ENCODE data around the gene MLLT10.
A peak's percentile ranks its signal among the peaks of the same experiment; 100 is the strongest.
"Not testable (repeated sequence)": the region's sequence is repeated elsewhere in the genome, so short reads cannot be mapped to it uniquely, and the experiment has no call there.

The MLLT10 gene

DNA sequence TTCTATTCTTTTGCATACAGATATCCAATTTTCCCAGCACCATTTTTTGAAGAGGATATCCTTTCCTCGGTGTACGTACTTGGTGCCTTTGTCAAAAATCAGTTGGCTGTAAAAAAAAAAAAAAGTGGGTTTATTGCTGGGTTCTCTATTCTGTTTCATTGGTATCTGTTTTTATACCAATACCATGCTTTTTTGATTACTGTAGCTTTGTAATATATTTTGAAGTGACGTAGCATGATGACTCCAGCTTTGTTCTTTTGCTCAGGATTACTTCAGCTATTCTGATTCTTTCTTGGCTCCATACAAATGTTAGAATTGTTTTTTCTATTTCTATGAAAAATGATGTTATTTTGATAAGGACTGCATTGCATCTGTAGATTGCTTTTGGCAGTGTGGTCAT lies 165.5 kb downstream of the MLLT10 start:
- H3K4me3 ChIP-seq = no peak overlapping the region
- DNase-seq (ENCODE audit: low read depth, low spot score) = no peak
- no peaks in the 10 kb centered on the region for H3K9me3 ChIP-seq (ENCODE audit: low read depth, low read length)
- H3K36me3 ChIP-seq (ENCODE audit: insufficient read depth, low read length) = peaks cover 10% of the 10 kb centered on the region; the same call in 1 of the 2 replicates
- no peak overlapping the region for H3K27ac ChIP-seq
- TF ChIP-seq FOXP2 (optimal IDR thresholded peaks at IDR 0.05; ENCODE audit: control extremely low read depth, extremely low read length, insufficient read depth) (no peak), EZH2 (IDR thresholded peaks at IDR 0.05) (no peak), POLR2AphosphoS5 (IDR thresholded peaks at IDR 0.05; ENCODE audit: borderline replicate concordance, low read depth, low read length) (no peak)
- no peak overlapping the region for H3K9ac ChIP-seq (ENCODE audit: insufficient read length)

DNA sequence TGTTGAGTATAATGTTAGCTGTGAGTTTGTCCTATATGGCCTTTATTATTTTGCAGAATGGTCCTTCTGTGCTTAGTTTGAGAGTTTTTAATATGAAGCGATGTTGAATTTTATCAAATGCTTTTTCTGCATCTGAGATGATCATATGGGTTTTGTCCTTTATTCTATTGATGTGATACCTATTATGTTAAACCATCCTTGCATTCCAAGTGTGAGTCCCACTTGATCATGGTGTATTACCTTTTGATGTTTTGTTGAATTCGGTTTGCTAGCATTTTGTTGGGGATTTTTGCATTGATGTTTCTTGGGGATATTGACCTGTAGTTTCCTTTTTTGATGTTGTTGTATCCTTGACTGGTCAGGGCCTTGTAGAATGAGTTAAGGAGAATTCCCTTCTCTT lies 166.4 kb downstream of the MLLT10 start:
- no peak for DNase-seq (ENCODE audit: low read depth, low spot score)
- TF ChIP-seq FOXP2 (optimal IDR thresholded peaks at IDR 0.05; ENCODE audit: control extremely low read depth, extremely low read length, insufficient read depth) = no peak
- no peak for TF ChIP-seq POLR2AphosphoS5 (IDR thresholded peaks at IDR 0.05; ENCODE audit: borderline replicate concordance, low read depth, low read length)
- TF ChIP-seq EZH2 (IDR thresholded peaks at IDR 0.05) = no peak
- no peak overlapping the region for H3K4me3 ChIP-seq
- no peaks in the 10 kb centered on the region for H3K9me3 ChIP-seq (ENCODE audit: low read depth, low read length)
- H3K9ac ChIP-seq (ENCODE audit: insufficient read length) = no peak overlapping the region
- peaks cover 10% of the 10 kb centered on the region; the same call in 1 of the 2 replicates for H3K36me3 ChIP-seq (ENCODE audit: insufficient read depth, low read length)
- no peak overlapping the region for H3K27ac ChIP-seq

DNA sequence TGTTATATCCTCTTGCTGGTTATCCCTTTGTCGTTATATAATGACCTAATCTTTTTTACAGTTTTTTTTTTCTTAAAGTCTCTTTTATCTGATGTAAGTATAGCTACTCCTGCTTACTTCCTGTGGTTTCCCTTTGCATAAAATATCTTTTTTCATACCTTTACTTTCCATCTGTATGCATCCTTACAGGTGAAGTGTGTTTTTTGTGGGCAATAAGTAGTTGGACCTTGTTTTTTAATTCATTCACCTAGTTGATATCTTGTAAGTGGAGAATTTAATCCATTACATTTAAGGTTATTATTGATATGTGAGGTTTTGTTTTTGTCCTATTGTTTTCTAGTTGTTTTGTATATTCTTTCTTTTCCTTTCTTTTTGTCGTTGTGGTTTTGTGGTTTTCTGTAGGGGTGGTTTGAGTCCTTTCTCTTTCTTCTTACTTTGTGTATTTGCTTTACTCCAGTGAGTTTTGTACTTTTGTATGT lies 168.6 kb downstream of the MLLT10 start:
- H3K9me3 ChIP-seq (ENCODE audit: low read depth, low read length) = no peaks in the 10 kb centered on the region
- DNase-seq (ENCODE audit: low read depth, low spot score) = no peak
- no peak overlapping the region for H3K4me3 ChIP-seq
- H3K9ac ChIP-seq (ENCODE audit: insufficient read length) = no peak overlapping the region
- peaks cover 3% of the 10 kb centered on the region; the same call in 1 of the 2 replicates for H3K36me3 ChIP-seq (ENCODE audit: insufficient read depth, low read length)
- no peak overlapping the region for H3K27ac ChIP-seq
- TF ChIP-seq EZH2 (IDR thresholded peaks at IDR 0.05) (no peak), FOXP2 (optimal IDR thresholded peaks at IDR 0.05; ENCODE audit: control extremely low read depth, extremely low read length, insufficient read depth) (no peak), POLR2AphosphoS5 (IDR thresholded peaks at IDR 0.05; ENCODE audit: borderline replicate concordance, low read depth, low read length) (no peak)

DNA sequence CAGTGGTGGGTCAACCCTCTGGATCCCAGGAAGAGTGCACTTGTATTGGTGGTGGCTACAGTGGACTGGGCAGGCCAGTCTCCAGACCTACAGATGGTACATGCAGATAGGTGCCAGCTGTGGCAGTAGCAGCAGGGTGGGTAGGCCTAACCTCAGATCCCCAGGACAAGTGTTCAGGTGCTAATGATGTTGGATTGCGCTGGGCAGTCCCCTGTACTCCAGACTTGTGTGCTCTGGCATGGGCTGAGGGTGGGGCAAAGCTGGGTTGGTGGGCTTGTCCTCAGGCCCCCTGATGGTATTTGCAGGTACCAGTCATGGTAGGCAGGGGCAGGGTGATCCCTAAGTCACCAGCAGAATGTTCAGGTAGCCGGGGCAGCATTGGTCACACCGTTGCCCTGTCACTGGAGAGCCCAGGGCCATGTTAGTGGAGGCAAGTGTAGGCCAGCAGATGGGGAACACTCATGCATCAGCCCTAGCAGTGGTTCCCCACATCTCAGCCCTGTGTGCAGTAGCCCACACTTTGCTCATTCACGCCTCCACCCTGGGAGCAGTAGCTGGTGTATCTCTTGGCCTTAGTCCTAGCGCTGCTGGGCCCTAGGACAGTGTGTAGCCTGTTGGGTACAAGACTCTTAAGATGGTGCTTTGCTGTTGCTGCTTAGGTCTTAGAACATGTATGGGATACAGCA lies 171.3 kb downstream of the MLLT10 start:
- Histone ChIP-seq H3K27ac (no peak overlapping the region), H3K9me3 (ENCODE audit: low read depth, low read length) (no peaks in the 10 kb centered on the region), H3K4me3 (no peak overlapping the region), H3K36me3 (ENCODE audit: insufficient read depth, low read length) (no peaks in the 10 kb centered on the region), H3K9ac (ENCODE audit: insufficient read length) (no peak overlapping the region)
- TF ChIP-seq POLR2AphosphoS5 (IDR thresholded peaks at IDR 0.05; ENCODE audit: borderline replicate concordance, low read depth, low read length) (no peak), FOXP2 (optimal IDR thresholded peaks at IDR 0.05; ENCODE audit: control extremely low read depth, extremely low read length, insufficient read depth) (no peak), EZH2 (IDR thresholded peaks at IDR 0.05) (no peak)
- DNase-seq (ENCODE audit: low read depth, low spot score) = no peak

DNA sequence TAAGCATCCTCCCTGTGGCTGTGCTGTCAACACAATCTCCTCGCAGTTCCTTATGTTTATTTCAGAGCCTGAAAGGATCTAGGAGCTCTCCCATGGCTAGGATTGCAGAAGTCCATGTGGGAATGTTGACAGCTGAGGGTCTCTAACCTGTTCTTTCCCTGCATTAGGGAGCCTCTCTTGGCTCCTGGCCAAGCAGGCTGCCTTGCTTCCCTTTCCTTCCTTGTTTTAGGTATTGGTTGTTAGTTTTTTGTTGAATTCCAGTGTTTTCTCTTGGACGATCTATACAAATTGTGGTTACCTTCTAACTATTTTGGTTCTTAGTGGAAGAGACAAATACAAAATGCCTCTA lies 171.8 kb downstream of the MLLT10 start:
- Histone ChIP-seq H3K9me3 (ENCODE audit: low read depth, low read length) (no peaks in the 10 kb centered on the region), H3K36me3 (ENCODE audit: insufficient read depth, low read length) (no peaks in the 10 kb centered on the region), H3K27ac (no peak overlapping the region), H3K4me3 (no peak overlapping the region), H3K9ac (ENCODE audit: insufficient read length) (no peak overlapping the region)
- TF ChIP-seq EZH2 (IDR thresholded peaks at IDR 0.05) = no peak
- no peak for TF ChIP-seq FOXP2 (optimal IDR thresholded peaks at IDR 0.05; ENCODE audit: control extremely low read depth, extremely low read length, insufficient read depth)
- no peak for TF ChIP-seq POLR2AphosphoS5 (IDR thresholded peaks at IDR 0.05; ENCODE audit: borderline replicate concordance, low read depth, low read length)
- DNase-seq (ENCODE audit: low read depth, low spot score) = no peak

DNA sequence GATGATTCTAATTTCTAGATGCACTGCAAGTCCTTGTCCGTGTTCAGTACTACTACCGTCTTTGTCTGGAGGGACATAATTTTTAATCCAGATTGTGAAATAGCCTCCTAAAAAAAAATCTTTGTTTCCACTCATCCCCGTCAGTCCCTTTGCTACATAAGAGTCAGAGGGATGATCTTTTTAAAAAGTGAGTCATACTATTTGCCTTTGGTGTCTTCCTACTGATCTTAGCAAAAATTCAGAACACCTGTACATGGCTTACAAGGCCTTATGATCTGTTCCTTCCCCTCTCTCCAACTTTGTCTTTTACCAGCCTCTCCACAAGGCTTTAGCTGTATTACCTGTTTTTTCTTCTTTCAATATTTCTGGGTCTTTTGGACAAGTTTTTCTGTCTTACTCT lies 173.5 kb downstream of the MLLT10 start:
- no peak overlapping the region for H3K9ac ChIP-seq (ENCODE audit: insufficient read length)
- no peak for TF ChIP-seq FOXP2 (optimal IDR thresholded peaks at IDR 0.05; ENCODE audit: control extremely low read depth, extremely low read length, insufficient read depth)
- no peak for TF ChIP-seq EZH2 (IDR thresholded peaks at IDR 0.05)
- TF ChIP-seq POLR2AphosphoS5 (IDR thresholded peaks at IDR 0.05; ENCODE audit: borderline replicate concordance, low read depth, low read length) = no peak

DNA sequence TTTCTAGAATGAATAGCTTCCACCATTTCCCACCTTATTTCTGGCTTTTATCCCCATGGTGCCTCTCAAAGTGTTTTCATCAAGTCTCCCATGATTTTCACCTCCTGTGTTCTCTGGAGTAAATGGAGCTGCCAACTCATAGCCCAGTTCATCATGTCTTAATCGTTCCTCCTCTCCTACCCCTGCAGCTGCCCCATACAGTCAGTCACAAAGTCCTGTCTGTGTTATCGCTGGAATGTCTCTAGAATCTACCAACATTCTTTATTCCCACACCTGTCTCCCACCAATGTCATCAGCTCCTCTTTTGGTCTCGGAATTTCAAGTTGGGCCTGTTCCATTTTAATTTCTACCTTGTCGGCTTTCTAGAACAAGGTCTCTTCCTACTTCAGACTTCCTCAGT lies 178.9 kb downstream of the MLLT10 start:
- no peak for DNase-seq (ENCODE audit: low read depth, low spot score)
- Histone ChIP-seq H3K27ac (no peak overlapping the region), H3K9me3 (ENCODE audit: low read depth, low read length) (no peaks in the 10 kb centered on the region), H3K9ac (ENCODE audit: insufficient read length) (no peak overlapping the region), H3K36me3 (ENCODE audit: insufficient read depth, low read length) (peaks cover 5% of the 10 kb centered on the region; the same call in 1 of the 2 replicates), H3K4me3 (no peak overlapping the region)
- TF ChIP-seq FOXP2 (optimal IDR thresholded peaks at IDR 0.05; ENCODE audit: control extremely low read depth, extremely low read length, insufficient read depth) (no peak), POLR2AphosphoS5 (IDR thresholded peaks at IDR 0.05; ENCODE audit: borderline replicate concordance, low read depth, low read length) (no peak), EZH2 (IDR thresholded peaks at IDR 0.05) (no peak)

More for the DNA sequence above, 173.5 kb downstream of the MLLT10 start:
- no peak for DNase-seq (ENCODE audit: low read depth, low spot score)
- H3K27ac ChIP-seq = no peak overlapping the region
- no peaks in the 10 kb centered on the region for H3K9me3 ChIP-seq (ENCODE audit: low read depth, low read length)
- no peaks in the 10 kb centered on the region for H3K36me3 ChIP-seq (ENCODE audit: insufficient read depth, low read length)
- H3K4me3 ChIP-seq = no peak overlapping the region

DNA sequence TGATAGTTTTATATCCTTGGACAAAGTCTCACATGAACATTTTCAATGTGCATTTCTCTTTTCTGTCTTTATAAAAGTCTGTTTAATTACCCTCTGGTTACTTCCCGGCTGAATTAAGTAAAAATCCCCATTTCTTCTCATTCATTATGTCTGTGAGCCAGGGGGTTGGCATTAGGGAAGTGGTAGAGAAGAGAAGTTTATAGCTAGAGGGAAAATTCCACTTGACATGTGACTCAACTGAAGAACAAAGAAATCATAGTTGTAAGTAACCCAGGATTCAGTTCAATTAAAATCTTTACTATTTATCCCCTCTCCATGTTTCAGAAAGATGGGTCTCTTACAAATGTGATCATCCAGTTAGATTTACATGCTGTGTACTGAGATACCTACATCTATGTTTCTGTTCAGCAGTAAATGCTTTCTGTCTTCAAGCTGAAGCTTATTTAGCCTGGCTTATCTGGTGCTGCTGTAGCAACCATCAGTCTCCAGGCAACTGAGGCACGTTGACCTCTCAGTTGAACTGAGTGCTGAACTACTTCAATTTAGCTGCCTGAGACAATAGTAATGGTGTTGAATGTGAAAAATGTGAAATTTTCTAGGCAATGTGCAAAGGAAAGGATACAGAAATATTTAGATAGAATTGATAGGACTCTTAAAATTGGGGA lies 181.6 kb downstream of the MLLT10 start:
- no peak for TF ChIP-seq FOXP2 (optimal IDR thresholded peaks at IDR 0.05; ENCODE audit: control extremely low read depth, extremely low read length, insufficient read depth)
- TF ChIP-seq POLR2AphosphoS5 (IDR thresholded peaks at IDR 0.05; ENCODE audit: borderline replicate concordance, low read depth, low read length) = no peak
- TF ChIP-seq EZH2 (IDR thresholded peaks at IDR 0.05) = no peak
- no peak overlapping the region for H3K9ac ChIP-seq (ENCODE audit: insufficient read length)
- peaks cover 5% of the 10 kb centered on the region; the same call in 1 of the 2 replicates for H3K36me3 ChIP-seq (ENCODE audit: insufficient read depth, low read length)
- peak overlapping the region; percentile 60 for H3K27ac ChIP-seq
- H3K9me3 ChIP-seq (ENCODE audit: low read depth, low read length) = no peaks in the 10 kb centered on the region
- DNase-seq (ENCODE audit: low read depth, low spot score) = no peak
- H3K4me3 ChIP-seq = peak overlapping the region; percentile 28; the same call in 1 of the 2 replicates

DNA sequence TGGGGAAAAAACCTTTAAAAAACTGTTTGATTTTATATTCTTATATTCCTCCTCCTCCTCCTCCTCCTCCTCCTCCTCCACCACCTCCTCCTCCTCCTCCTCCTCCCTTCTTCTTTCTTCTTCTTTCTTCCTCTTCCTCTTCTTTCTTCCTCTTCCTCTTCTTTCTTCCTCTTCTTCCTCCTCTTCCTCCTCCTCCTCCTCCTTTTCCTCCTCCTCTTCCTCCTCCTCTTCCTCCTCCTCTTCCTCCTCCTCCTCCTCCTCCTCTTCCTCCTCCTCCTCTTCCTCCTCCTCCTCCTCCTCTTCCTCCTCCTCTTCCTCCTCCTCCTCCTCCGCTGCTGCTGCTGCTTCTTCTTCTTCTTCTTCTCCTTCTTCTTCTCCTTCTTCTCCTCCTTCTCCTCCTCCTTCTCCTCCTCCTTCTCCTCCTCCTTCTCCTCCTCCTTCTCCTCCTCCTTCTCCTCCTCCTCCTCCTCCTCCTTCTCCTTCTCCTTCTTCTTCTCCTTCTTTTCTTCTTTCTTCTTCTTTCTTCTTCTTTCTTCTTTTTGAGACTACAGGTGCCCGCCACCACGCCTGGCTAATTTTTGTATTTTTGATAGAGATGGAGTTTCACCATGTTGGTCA lies 183.5 kb downstream of the MLLT10 start:
- H3K27ac ChIP-seq; H3K4me3 ChIP-seq; H3K9me3 ChIP-seq (ENCODE audit: low read depth, low read length); DNase-seq (ENCODE audit: low read depth, low spot score); H3K9ac ChIP-seq (ENCODE audit: insufficient read length); H3K36me3 ChIP-seq (ENCODE audit: insufficient read depth, low read length): not testable (repeated sequence)
